GM12874 (cell line): ENCODE results near the gene PRX.

ENCODE experiments used
- CTCF ChIP-seq: IDR thresholded peaks from 2 replicates; pipeline ENCODE4 v1.5.1; 2011; ENCODE audit warnings: low read depth, mild to moderate bottlenecking, control low read depth, low read length, moderate library complexity; ENCODE audit not compliant: insufficient read depth

The PRX gene

GRCh38 chr19:40387155-40387554 is 26.0 kb downstream of the PRX start:
- no peak for TF ChIP-seq CTCF

GRCh38 chr19:40383668-40384248 is 29.4 kb downstream of the PRX start:
- TF ChIP-seq CTCF: no peak

- no peak for TF ChIP-seq CTCF
These were observed 31.9 kb downstream of the PRX start for GRCh38 chr19:40381321-40381720.

GRCh38 chr19:40380199-40381037 is 32.8 kb downstream of the PRX start:
- TF ChIP-seq CTCF: no peak

GRCh38 chr19:40379446-40380198 is 33.6 kb downstream of the PRX start:
- no peak for TF ChIP-seq CTCF

GRCh38 chr19:40378509-40378908 is 34.7 kb downstream of the PRX start:
- 0 out of 2 replicates have a peak, but pooled peaks have one; percentile 39 for TF ChIP-seq CTCF

- no peak for TF ChIP-seq CTCF
These were observed 35.2 kb downstream of the PRX start for GRCh38 chr19:40377876-40378385.
